Keratinocyte (primary cell): Measurements from ENCODE around the gene CACNA1S. TPM values are rescaled to one million over a fixed set of nuclear protein-coding genes. Genes with fewer than 3 reads are reported as not detected.

Experiments used
- DNase-seq: peaks from one replicate; pipeline ENCODE4 v3.0.0-alpha.2; 2011; ENCODE audit warnings: low read depth, missing footprints, low spot score
- FAIRE-seq: peaks from 2 replicates; lab custom pipeline; 2011; peaks lifted over from hg19 to GRCh38; lab: Jason Lieb, UNC
- H2AFZ ChIP-seq: 2 replicates; pipeline ENCODE4 v1.6.0; 2012; ENCODE audit warnings: low read length, control low read depth, inconsistent platforms; ENCODE audit not compliant: control insufficient read depth
- H3K27ac ChIP-seq: 2 replicates; pipeline ENCODE4 v1.5.1; 2011; ENCODE audit warnings: low read length; ENCODE audit not compliant: control insufficient read depth, insufficient read depth
- H3K27me3 ChIP-seq: 3 replicates; pipeline ENCODE4 v1.6.0; 2011; ENCODE audit warnings: low read length; ENCODE audit not compliant: control insufficient read depth, insufficient read depth; ENCODE audit errors: extremely low read depth
- H3K36me3 ChIP-seq, 2 experiments: 2 replicates in 1 of 2; 3 replicates in 1 of 2; pipeline ENCODE4 v1.5.1; 2011; ENCODE audit warnings: low read length in 2 of 2, mild to moderate bottlenecking in 1 of 2; ENCODE audit not compliant: control insufficient read depth in 2 of 2, insufficient read depth in 2 of 2; ENCODE audit errors: extremely low read depth in 1 of 2
- H3K4me1 ChIP-seq: 3 replicates; pipeline ENCODE4 v1.5.1; 2011; ENCODE audit warnings: low read length; ENCODE audit not compliant: control insufficient read depth, insufficient read depth; ENCODE audit errors: extremely low read depth
- H3K4me2 ChIP-seq: 3 replicates; pipeline ENCODE4 v1.6.0; 2011; ENCODE audit warnings: low read depth, low read length; ENCODE audit not compliant: control insufficient read depth, insufficient read depth; ENCODE audit errors: extremely low read depth
- H3K4me3 ChIP-seq, 3 experiments: fragments of 200-600 bp in 1 of 3; sonication (generic) in 1 of 3; 2 replicates in 2 of 3; 3 replicates in 1 of 3; pipeline ENCODE4 v1.5.1; 2011 to 2016; ENCODE audit warnings: low read length in 3 of 3, mild to moderate bottlenecking in 3 of 3, control low read depth in 2 of 3, inconsistent platforms in 1 of 3, low read depth in 1 of 3, mixed read lengths in 1 of 3, mixed run types in 1 of 3, moderate library complexity in 1 of 3; ENCODE audit not compliant: control insufficient read depth in 2 of 3, insufficient read depth in 2 of 3; ENCODE audit errors: extremely low read depth in 1 of 3
- H3K79me2 ChIP-seq: 2 replicates; pipeline ENCODE4 v1.6.0; 2012; ENCODE audit warnings: low read length; ENCODE audit not compliant: control insufficient read depth, insufficient read depth
- H3K9ac ChIP-seq: 3 replicates; pipeline ENCODE4 v1.6.0; 2011; ENCODE audit warnings: low read length; ENCODE audit not compliant: control insufficient read depth, insufficient read depth; ENCODE audit errors: extremely low read depth
- H3K9me1 ChIP-seq: 3 replicates; pipeline ENCODE4 v1.6.0; 2011; ENCODE audit warnings: low read length; ENCODE audit not compliant: control insufficient read depth, insufficient read depth; ENCODE audit errors: extremely low read depth
- H3K9me3 ChIP-seq: 2 replicates; pipeline ENCODE4 v1.5.1; 2012; ENCODE audit warnings: low read depth, low read length; ENCODE audit not compliant: control insufficient read depth
- H4K20me1 ChIP-seq: 3 replicates; pipeline ENCODE4 v1.6.0; 2011; ENCODE audit warnings: low read length; ENCODE audit not compliant: control insufficient read depth, insufficient read depth; ENCODE audit errors: extremely low read depth
- CTCF ChIP-seq, 3 experiments: IDR thresholded peaks in 1 of 3; conservative IDR thresholded peaks in 1 of 3; optimal IDR thresholded peaks in 1 of 3; 2 replicates in 2 of 3; 3 replicates in 1 of 3; pipeline versions ENCODE3 to v1.5.1; 2011; ENCODE audit warnings: low read length in 3 of 3, mild to moderate bottlenecking in 3 of 3, moderate library complexity in 2 of 3, control low read depth in 1 of 3, inconsistent platforms in 1 of 3; ENCODE audit not compliant: insufficient read depth in 2 of 3; ENCODE audit errors: extremely low read depth in 1 of 3
- EZH2 ChIP-seq: IDR thresholded peaks from one replicate; pipeline ENCODE4 v1.6.1; 2012; ENCODE audit warnings: inconsistent platforms, mild to moderate bottlenecking, low read length, moderate library complexity
- dilution Hi-C: fragments of 300-500 bp; cut with MboI; formaldehyde crosslinking; loops from one replicate; pipeline ENCODE4 v1.7.0; 2020; ENCODE audit warnings: low sequenced_read_pairs; ENCODE audit not compliant: extremely low pct_ligation_motif_present
- polyA plus RNA-seq, 5 experiments: library from polyadenylated mRNA; depleted of rRNA in 3 of 5; stranded (reverse) in 3 of 5; stranded (forward) in 1 of 5; unstranded in 1 of 5; fragments of >200 nt; gene quantifications; 1 replicate in 1 of 5; 2 replicates in 3 of 5; 3 replicates in 1 of 5; pipeline versions ENCODE4 v1.2.1 to v1.2.3, GENCODE V29; 2011 to 2012; ENCODE audit warnings: missing spikeins in 2 of 5, low read depth in 1 of 5, low replicate concordance in 1 of 5

The CACNA1S gene
- polyA plus RNA-seq, 1 donor (not counting 4 experiments of a cell fraction or from before 2014, with no cell fraction given): not detected

- no peak overlapping the region for H3K4me2 ChIP-seq
- no peaks in the 10 kb centered on the region for H3K36me3 ChIP-seq
- H2AFZ ChIP-seq: no peak overlapping the region
- H3K79me2 ChIP-seq: no peaks in the 10 kb centered on the region
- no peaks in the 10 kb centered on the region for H3K9me1 ChIP-seq
- no peak overlapping the region for H3K4me3 ChIP-seq
- TF ChIP-seq EZH2: no peak
- TF ChIP-seq CTCF (optimal IDR thresholded peaks at IDR 0.05 in 1 of 3, IDR thresholded peaks at IDR 0.05 in 1 of 3, conservative IDR thresholded peaks at IDR 0.05 in 1 of 3; ENCODE audit: extremely low read depth in 1 of 3, insufficient read depth in 2 of 3, low read length in 3 of 3): no peak
- H4K20me1 ChIP-seq: no peaks in the 10 kb centered on the region
- DNase-seq: no peak
- no peak overlapping the region for H3K9ac ChIP-seq
- H3K27ac ChIP-seq: no peak overlapping the region
- dilution Hi-C loops: no loop called here
- H3K9me3 ChIP-seq: no peaks in the 10 kb centered on the region
- H3K27me3 ChIP-seq: peaks cover 5% of the 10 kb centered on the region
- H3K4me1 ChIP-seq: peaks cover 4% of the 10 kb centered on the region
- no peak for FAIRE-seq
Measured at GRCh38 chr1:201068976-201069375, 43.2 kb downstream of the CACNA1S start.

- Histone ChIP-seq H4K20me1 (no peaks in the 10 kb centered on the region), H3K9me1 (no peaks in the 10 kb centered on the region), H3K9ac (no peak overlapping the region), H3K79me2 (no peaks in the 10 kb centered on the region), H3K4me1 (no peaks in the 10 kb centered on the region), H3K9me3 (no peaks in the 10 kb centered on the region), H3K4me2 (no peak overlapping the region), H2AFZ (no peak overlapping the region), H3K27me3 (peaks cover 5% of the 10 kb centered on the region), H3K4me3 (no peak overlapping the region), H3K36me3 (no peaks in the 10 kb centered on the region), H3K27ac (no peak overlapping the region)
- FAIRE-seq (no peak), DNase-seq (no peak)
- TF ChIP-seq EZH2 (no peak), CTCF (optimal IDR thresholded peaks at IDR 0.05 in 1 of 3, IDR thresholded peaks at IDR 0.05 in 1 of 3, conservative IDR thresholded peaks at IDR 0.05 in 1 of 3; ENCODE audit: extremely low read depth in 1 of 3, insufficient read depth in 2 of 3, low read length in 3 of 3) (no peak)
- dilution Hi-C loops: no loop called here
Measured at GRCh38 chr1:201066986-201067385, 45.2 kb downstream of the CACNA1S start.
